ENCODE data around the gene KCNQ2.

Gene KCNQ2

GRCh38 chr20:63357921-63358905 lies 114.2 kb downstream of the KCNQ2 start:
- no peak for DNase-seq (ENCODE audit: low read depth in 2 of 2)

DNA sequence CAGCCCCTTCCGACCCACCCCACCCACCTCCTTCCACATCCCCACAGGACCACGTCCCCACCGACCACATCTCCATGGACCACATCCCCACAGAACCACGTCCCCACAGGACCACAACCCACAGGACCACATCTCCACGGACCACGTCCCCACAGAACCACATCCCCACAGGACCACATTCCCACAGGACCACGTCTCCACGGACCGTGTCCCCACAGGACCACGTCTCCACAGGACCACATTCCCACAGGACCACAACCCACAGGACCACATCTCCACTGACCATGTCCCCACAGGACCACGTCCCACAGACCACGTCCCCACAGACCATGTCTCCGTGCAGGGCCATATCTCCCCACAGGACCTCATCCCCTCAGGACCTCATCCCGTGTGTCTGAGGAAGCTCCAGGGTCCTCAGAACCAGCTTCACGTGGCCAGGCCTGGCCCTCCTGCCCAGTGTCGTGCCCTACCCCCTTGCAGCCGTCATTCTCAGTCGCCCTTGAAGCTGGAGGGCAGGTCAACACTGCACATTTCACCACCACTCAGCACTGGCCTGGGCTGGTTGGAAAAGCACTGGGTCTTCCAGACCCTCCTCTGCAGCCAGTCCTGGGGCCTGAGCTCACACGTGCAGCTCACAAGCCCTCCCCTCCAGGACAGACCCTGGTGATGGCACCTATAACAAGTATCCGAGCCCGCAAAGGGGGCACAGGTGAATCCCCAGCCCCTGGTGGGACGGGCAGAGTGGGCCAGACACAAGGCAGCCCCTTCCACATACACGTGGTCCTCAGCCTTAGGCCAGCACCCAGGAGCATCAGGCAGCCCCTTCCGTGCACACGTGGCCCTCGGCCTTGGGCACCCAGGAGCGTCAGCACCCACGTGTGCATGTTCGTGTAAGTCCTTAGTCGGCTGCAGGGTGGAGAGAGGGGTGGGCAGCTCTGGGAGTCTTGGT lies 115.2 kb downstream of the KCNQ2 start:
- no peak for DNase-seq (ENCODE audit: low read depth in 2 of 2)

DNA sequence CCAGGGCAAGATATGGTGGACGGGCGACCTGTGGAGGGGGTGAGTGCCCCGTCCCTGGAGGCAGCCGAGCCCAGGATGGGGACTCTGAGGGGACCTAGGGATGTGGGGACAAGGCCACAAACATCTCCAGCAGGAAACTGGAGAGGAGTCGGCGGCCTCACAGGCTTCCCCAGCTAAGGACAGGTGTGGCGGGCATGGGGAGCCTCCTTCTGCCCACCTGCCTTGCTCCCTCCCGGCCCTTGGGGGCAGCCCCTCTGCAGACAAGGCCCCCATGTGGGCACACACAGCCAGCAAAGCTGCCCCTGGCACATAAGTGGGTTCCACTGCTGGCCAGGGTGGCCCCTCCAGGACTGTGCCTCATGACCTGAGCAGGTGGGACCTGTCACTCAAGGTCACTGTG lies 115.9 kb downstream of the KCNQ2 start:
- no peak for DNase-seq (ENCODE audit: low read depth in 2 of 2)

DNA sequence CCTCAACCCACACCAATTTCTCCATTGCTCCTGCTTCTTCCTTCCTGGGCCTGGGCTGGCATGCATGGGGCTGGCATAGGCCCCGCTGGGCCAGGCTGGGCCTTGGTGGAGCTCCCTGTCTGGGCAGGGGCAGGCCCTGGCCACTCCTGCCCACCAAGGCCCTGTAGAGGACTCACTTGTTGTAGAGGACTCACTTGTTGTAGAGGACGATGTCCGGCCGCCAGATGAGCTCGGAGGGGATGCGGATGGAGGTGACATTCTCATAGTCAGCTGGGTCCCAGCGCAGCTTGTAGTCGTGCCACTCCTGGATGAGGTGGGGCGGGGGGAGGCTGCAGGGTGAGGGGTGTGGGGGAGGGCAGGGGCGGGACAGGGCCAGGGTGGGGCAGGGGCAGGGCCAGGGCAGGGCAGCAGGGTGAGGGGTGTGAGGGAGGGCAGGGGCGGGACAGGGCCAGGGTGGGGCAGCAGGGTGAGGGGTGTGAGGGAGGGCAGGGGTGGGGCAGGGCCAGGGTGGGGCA lies 116.6 kb downstream of the KCNQ2 start:
- no peak for DNase-seq (ENCODE audit: low read depth in 2 of 2)

GRCh38 chr20:63354636-63355350 lies 117.7 kb downstream of the KCNQ2 start:
- DNase-seq (ENCODE audit: low read depth in 2 of 2), result no peak

- no peak for DNase-seq (ENCODE audit: low read depth in 2 of 2)
Measured at GRCh38 chr20:63352811-63353221, 119.6 kb downstream of the KCNQ2 start.

DNA sequence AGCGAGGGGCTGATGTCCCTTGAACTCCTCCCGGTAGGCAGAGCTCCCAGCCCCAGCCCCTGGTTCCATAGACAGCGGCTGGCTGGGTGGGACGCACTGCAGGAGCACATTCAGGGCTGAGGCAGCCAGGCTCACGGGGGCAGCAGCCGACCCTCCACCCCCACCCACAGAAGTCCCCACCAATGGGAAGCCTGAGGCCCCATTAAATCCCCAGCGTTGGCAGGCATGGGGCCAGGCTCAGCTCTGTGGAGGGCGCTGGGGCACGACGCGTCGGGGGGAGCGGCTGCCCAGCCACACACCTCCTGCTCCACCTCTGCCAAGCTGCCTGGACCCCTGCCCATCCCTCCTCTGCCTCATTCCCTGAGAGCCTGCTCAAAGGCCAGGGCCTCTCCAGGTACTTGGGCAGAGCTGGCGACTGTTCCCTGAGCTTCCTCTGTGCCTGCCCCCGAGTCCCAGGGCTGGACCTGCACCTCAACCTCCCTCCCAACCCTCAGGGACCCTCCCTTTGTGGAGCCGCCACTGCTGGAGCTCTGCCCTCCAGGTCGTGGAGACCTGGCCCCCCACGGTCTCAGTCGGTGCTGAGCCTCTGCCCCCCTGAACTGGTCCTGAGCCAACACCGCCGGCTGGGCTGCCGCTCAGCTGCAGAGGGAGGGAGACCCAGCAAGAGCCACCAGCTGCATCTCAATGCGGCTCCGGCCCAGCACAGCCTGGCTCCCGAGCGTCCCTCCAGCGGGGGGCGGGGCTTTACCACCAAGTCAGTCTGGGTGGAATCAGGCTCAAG lies 120.5 kb downstream of the KCNQ2 start:
- DNase-seq (ENCODE audit: low read depth in 2 of 2), result no peak

- no peak for DNase-seq (ENCODE audit: low read depth in 2 of 2)
Measured at GRCh38 chr20:63351326-63351700, 121.1 kb downstream of the KCNQ2 start.

GRCh38 chr20:63350597-63351325 lies 121.7 kb downstream of the KCNQ2 start:
- no peak for DNase-seq (ENCODE audit: low read depth in 2 of 2)

All from stimulated activated CD8-positive, alpha-beta memory T cell treated with anti-CD3 and anti-CD28 coated beads, Interleukin-15, amount 100 ng/mL, for 4 hours (primary cell).